ENCODE data around the gene COL23A1.

GRCh38 chr5:178286226-178287090, 303.7 kb downstream of the COL23A1 start:
- TF ChIP-seq EZH2 (optimal IDR thresholded peaks at IDR 0.05; ENCODE audit: low read depth, low read length) (no peak), CTCF (IDR thresholded peaks at IDR 0.05; ENCODE audit: low read length) (no peak)

All from MM.1S (cell line).